Activated CD8-positive, alpha-beta memory T cell treated with anti-CD3 and anti-CD28 coated beads for 4 hours (primary cell): ENCODE data around the gene ID3.
"Not testable (repeated sequence)": the region's sequence is repeated elsewhere in the genome, so short reads cannot be mapped to it uniquely, and the experiment has no call there.

Experiments
- DNase-seq, 2 donors: peaks; one replicate each; pipeline ENCODE4 v3.0.0-alpha.2; 2020; ENCODE audit warnings: low read depth in 2 of 2

The ID3 gene

GRCh38 chr1:23589585-23589986, 30.3 kb upstream of the ID3 start:
- DNase-seq = no peak

GRCh38 chr1:23588749-23589548, 29.6 kb upstream of the ID3 start:
- DNase-seq = no peak

GRCh38 chr1:23585321-23586022, 26.2 kb upstream of the ID3 start:
- no peak for DNase-seq

GRCh38 chr1:23583727-23584126, 24.4 kb upstream of the ID3 start:
- DNase-seq = not testable (repeated sequence)

GRCh38 chr1:23582820-23583219, 23.5 kb upstream of the ID3 start:
- no peak for DNase-seq

- DNase-seq = no peak
Measured at GRCh38 chr1:23581219-23581618, 21.9 kb upstream of the ID3 start.

- no peak for DNase-seq
Measured at GRCh38 chr1:23578997-23579363, 19.7 kb upstream of the ID3 start.

GRCh38 chr1:23578311-23578996, 19.2 kb upstream of the ID3 start:
- no peak for DNase-seq

- no peak for DNase-seq
Measured at GRCh38 chr1:23577056-23578004, 18.0 kb upstream of the ID3 start.

- no peak for DNase-seq
Measured at GRCh38 chr1:23576338-23577055, 17.2 kb upstream of the ID3 start.

GRCh38 chr1:23575226-23575810, 16.0 kb upstream of the ID3 start:
- DNase-seq = no peak

- DNase-seq = no peak
Measured at GRCh38 chr1:23574265-23574754, 15.0 kb upstream of the ID3 start.

- no peak for DNase-seq
Measured at GRCh38 chr1:23573574-23574182, 14.4 kb upstream of the ID3 start.

- DNase-seq = no peak
Measured at GRCh38 chr1:23571465-23571864, 12.2 kb upstream of the ID3 start.

- DNase-seq = no peak
Measured at GRCh38 chr1:23570001-23570691, 10.8 kb upstream of the ID3 start.

- DNase-seq = no peak
Measured at GRCh38 chr1:23568608-23569383, 9.5 kb upstream of the ID3 start.

- DNase-seq = no peak
Measured at GRCh38 chr1:23567996-23568607, 8.8 kb upstream of the ID3 start.

- DNase-seq = no peak
Measured at GRCh38 chr1:23567629-23567995, 8.3 kb upstream of the ID3 start.
